Body of pancreas (tissue), 4 donors: Measurements from ENCODE around the gene ANO3. TPM values are rescaled to one million over a fixed set of nuclear protein-coding genes. Genes with fewer than 3 reads are reported as not detected.
A peak's percentile ranks its signal among the peaks of the same experiment; 100 is the strongest.

Source experiments
- ATAC-seq: fragments of 150-250 bp; one replicate; pipeline ENCODE4 v1.9.1; 2016
- DNase-seq, 4 donors: peaks; one replicate each; pipeline ENCODE4 v3.0.0-alpha.2; 2019
- H3K27ac ChIP-seq, 4 donors: fragments of 200-600 bp; sonication (generic); 1 replicate in 3 of 4; 2 replicates in 1 of 4; pipeline versions ENCODE4 v1.5.1 to v1.6.1; 2016 to 2019; ENCODE audit warnings: mild to moderate bottlenecking in 1 of 4, mixed read lengths in 1 of 4, moderate library complexity in 1 of 4
- H3K27me3 ChIP-seq, 2 donors: fragments of 200-600 bp; sonication (generic); one replicate each; pipeline ENCODE4 v1.6.0; 2016; ENCODE audit warnings: mild to moderate bottlenecking in 1 of 2
- H3K36me3 ChIP-seq, 2 donors: fragments of 200-600 bp; sonication (generic); replicated peaks in 1 of 2; 2 replicates each; pipeline ENCODE4 v1.5.1; 2016; ENCODE audit warnings: low read depth in 2 of 2; ENCODE audit not compliant: insufficient read depth in 1 of 2
- H3K4me1 ChIP-seq: fragments of 200-600 bp; sonication (generic); one replicate; pipeline ENCODE4 v1.6.0; 2016
- H3K4me3 ChIP-seq, 2 donors: fragments of 200-600 bp; sonication (generic); 1 replicate in 1 of 2; 2 replicates in 1 of 2; pipeline ENCODE4 v1.5.1; 2016 to 2019
- H3K9me3 ChIP-seq, 3 donors: fragments of 200-600 bp; sonication (generic); 1 replicate in 2 of 3; 2 replicates in 1 of 3; pipeline ENCODE4 v1.5.1; 2016
- CTCF ChIP-seq, 7 experiments: fragments of 450-650 bp in 4 of 7; fragments of 200-600 bp in 3 of 7; sonication (generic) in 3 of 7; IDR thresholded peaks; one replicate each; pipeline ENCODE4 v1.5.1; 2016 to 2019; ENCODE audit warnings: antibody characterized with exemption in 7 of 7
- POLR2A ChIP-seq, 3 donors: fragments of 450-650 bp; IDR thresholded peaks; one replicate each; pipeline ENCODE4 v1.6.1; 2016; ENCODE audit warnings: antibody characterized with exemption in 3 of 3, mild to moderate bottlenecking in 2 of 3
- WGBS, 2 donors: methylation state at CpG; one replicate each; pipeline ENCODE4 v1.1.5; 2017; 5-methylcytosine and 5-hydroxymethylcytosine counted together
- intact Hi-C: fragments of 100-400 bp; cut with DNase I; formaldehyde crosslinking; loops from one replicate; pipeline ENCODE4 v1.15.1; 2023
- total RNA-seq, 2 donors: library from RNA; depleted of rRNA; stranded (reverse); fragments of >200 nt; gene quantifications; one replicate each; pipeline ENCODE4 v1.1.0, GENCODE V29; 2016

ANO3 gene
- total RNA-seq, 2 donors from 2014 or later, result 0.52 to 5.3 TPM

- ATAC-seq (no peak), DNase-seq (no peak)
- TF ChIP-seq POLR2A (IDR thresholded peaks at IDR 0.05) (no peak), CTCF (IDR thresholded peaks at IDR 0.05) (no peak)
- intact Hi-C loops, result no loop called here
- H3K36me3 ChIP-seq, result no peaks in the 10 kb centered on the region
- no peak overlapping the region for H3K27ac ChIP-seq
- H3K9me3 ChIP-seq, result no peaks in the 10 kb centered on the region
- no peaks in the 10 kb centered on the region for H3K4me1 ChIP-seq
- H3K27me3 ChIP-seq, result no peaks in the 10 kb centered on the region
- no peak overlapping the region for H3K4me3 ChIP-seq
- WGBS, 2 donors, result 53 to 57% methylated on average over 2 of the region's 2 CpGs
These were observed 180.3 kb downstream of the ANO3 start for GRCh38 chr11:26512196-26512595.

- TF ChIP-seq CTCF (IDR thresholded peaks at IDR 0.05) (no peak), POLR2A (IDR thresholded peaks at IDR 0.05) (no peak)
- DNase-seq (no peak), ATAC-seq (no peak)
- WGBS, 2 donors, result 42 to 62% methylated on average over 2 of the region's 2 CpGs
- no peak overlapping the region for H3K27ac ChIP-seq
- H3K27me3 ChIP-seq, result no peaks in the 10 kb centered on the region
- no peaks in the 10 kb centered on the region for H3K36me3 ChIP-seq
- no peak overlapping the region for H3K4me3 ChIP-seq
- intact Hi-C loops, result no loop called here
- H3K9me3 ChIP-seq, result no peaks in the 10 kb centered on the region
- no peaks in the 10 kb centered on the region for H3K4me1 ChIP-seq
These were observed 187.5 kb downstream of the ANO3 start for GRCh38 chr11:26519469-26519868.

- Histone ChIP-seq H3K9me3 (no peaks in the 10 kb centered on the region), H3K4me3 (no peak overlapping the region), H3K4me1 (no peaks in the 10 kb centered on the region), H3K36me3 (no peaks in the 10 kb centered on the region), H3K27me3 (no peaks in the 10 kb centered on the region), H3K27ac (no peak overlapping the region)
- DNase-seq, result no peak
- WGBS, 2 donors, result 60 to 63% methylated on average over 12 of the region's 12 CpGs
- intact Hi-C loops, result no loop called here
- TF ChIP-seq CTCF (IDR thresholded peaks at IDR 0.05) (peak in 1 of 7 experiments; percentile 6), POLR2A (IDR thresholded peaks at IDR 0.05) (no peak)
- ATAC-seq, result no peak
These were observed 191.1 kb downstream of the ANO3 start for GRCh38 chr11:26522912-26523610.

- Histone ChIP-seq H3K27ac (no peak overlapping the region), H3K27me3 (no peaks in the 10 kb centered on the region), H3K36me3 (no peaks in the 10 kb centered on the region), H3K4me3 (no peak overlapping the region), H3K9me3 (no peaks in the 10 kb centered on the region), H3K4me1 (no peaks in the 10 kb centered on the region)
- DNase-seq (no peak), ATAC-seq (no peak)
- 38 to 40% methylated on average over 1 of the region's 1 CpG for WGBS, 2 donors
- TF ChIP-seq POLR2A (IDR thresholded peaks at IDR 0.05) (no peak), CTCF (IDR thresholded peaks at IDR 0.05) (no peak)
- intact Hi-C loops, result no loop called here
These were observed 195.8 kb downstream of the ANO3 start for GRCh38 chr11:26527685-26528084.

- Histone ChIP-seq H3K4me3 (no peak overlapping the region), H3K4me1 (no peaks in the 10 kb centered on the region), H3K9me3 (no peaks in the 10 kb centered on the region), H3K27ac (no peak overlapping the region), H3K27me3 (no peaks in the 10 kb centered on the region), H3K36me3 (no peaks in the 10 kb centered on the region)
- intact Hi-C loops, result no loop called here
- no peak for ATAC-seq
- WGBS, 2 donors, result 85 to 87% methylated on average over 4 of the region's 4 CpGs
- DNase-seq, result no peak
- TF ChIP-seq POLR2A (IDR thresholded peaks at IDR 0.05) (no peak), CTCF (IDR thresholded peaks at IDR 0.05) (no peak)
These were observed 205.4 kb downstream of the ANO3 start for GRCh38 chr11:26537341-26537740.
